CD14-positive monocyte (primary cell): Measurements from ENCODE around the gene CD151. TPM values are rescaled to one million over a fixed set of nuclear protein-coding genes. Genes with fewer than 3 reads are reported as not detected.

Source experiments
- DNase-seq, 3 donors: peaks; one replicate each; pipeline ENCODE4 v3.0.0-alpha.2; 2011 to 2022
- H2AFZ ChIP-seq: 2 replicates; pipeline ENCODE4 v1.6.0; 2012; ENCODE audit warnings: mild to moderate bottlenecking, low read depth, low read length, inconsistent platforms; ENCODE audit not compliant: insufficient read depth, poor library complexity, severe bottlenecking
- H3K27ac ChIP-seq, 2 donors: 1 replicate in 1 of 2; 2 replicates in 1 of 2; pipeline ENCODE4 v1.5.1; 2012 to 2013; ENCODE audit warnings: low read length in 2 of 2, control low read depth in 1 of 2, inconsistent platforms in 1 of 2, low read depth in 1 of 2, mild to moderate bottlenecking in 1 of 2
- H3K27me3 ChIP-seq, 2 donors: one replicate each; pipeline versions ENCODE4 v1.6.0 to v1.6.1; 2011 to 2013; ENCODE audit warnings: low read length in 2 of 2; ENCODE audit not compliant: control insufficient read depth in 2 of 2, insufficient read depth in 2 of 2
- H3K36me3 ChIP-seq, 2 donors: replicated peaks in 1 of 2; 1 replicate in 1 of 2; 2 replicates in 1 of 2; pipeline versions ENCODE4 v1.5.1 to v1.6.1; 2012 to 2013; ENCODE audit warnings: low read length in 2 of 2, control low read depth in 1 of 2, inconsistent platforms in 1 of 2, mild to moderate bottlenecking in 1 of 2; ENCODE audit not compliant: insufficient read depth in 2 of 2, control insufficient read depth in 1 of 2
- H3K4me1 ChIP-seq, 2 donors: 1 replicate in 1 of 2; 2 replicates in 1 of 2; pipeline versions ENCODE4 v1.5.1 to v1.6.1; 2012 to 2013; ENCODE audit warnings: low read length in 2 of 2, control low read depth in 1 of 2, inconsistent platforms in 1 of 2, mild to moderate bottlenecking in 1 of 2, moderate library complexity in 1 of 2; ENCODE audit not compliant: insufficient read depth in 2 of 2, control insufficient read depth in 1 of 2
- H3K4me2 ChIP-seq: replicated peaks from 2 replicates; pipeline ENCODE3; 2012; ENCODE audit warnings: low read length, moderate library complexity, mild to moderate bottlenecking; ENCODE audit not compliant: poor library complexity, severe bottlenecking; ENCODE audit errors: extremely low read depth
- H3K4me3 ChIP-seq, 3 experiments: fragments of 200-600 bp in 1 of 3; sonication (generic) in 1 of 3; replicated peaks in 1 of 3; 1 replicate in 2 of 3; 2 replicates in 1 of 3; pipeline ENCODE4 v1.5.1; 2011 to 2013; ENCODE audit warnings: low read length in 3 of 3, mild to moderate bottlenecking in 3 of 3, control low read depth in 2 of 3, low read depth in 2 of 3, inconsistent platforms in 1 of 3, moderate library complexity in 1 of 3
- H3K79me2 ChIP-seq: 2 replicates; pipeline ENCODE4 v1.6.0; 2012; ENCODE audit warnings: mild to moderate bottlenecking, control low read depth, inconsistent platforms, low read length, moderate library complexity; ENCODE audit not compliant: insufficient read depth
- H3K9ac ChIP-seq: 2 replicates; pipeline ENCODE4 v1.6.0; 2017; ENCODE audit warnings: low read length, mild to moderate bottlenecking; ENCODE audit not compliant: insufficient read depth, poor library complexity, severe bottlenecking
- H3K9me3 ChIP-seq, 2 donors: replicated peaks in 1 of 2; 1 replicate in 1 of 2; 2 replicates in 1 of 2; pipeline versions ENCODE4 v1.5.1 to v1.6.1; 2012 to 2013; ENCODE audit warnings: low read length in 2 of 2, control low read depth in 1 of 2; ENCODE audit not compliant: control insufficient read depth in 1 of 2, insufficient read depth in 1 of 2
- H4K20me1 ChIP-seq: 2 replicates; pipeline ENCODE4 v1.6.0; 2012; ENCODE audit warnings: mild to moderate bottlenecking, low read length, control low read depth, moderate library complexity; ENCODE audit not compliant: insufficient read depth
- H3K27ac Mint-ChIP-seq, 7 donors: one replicate each; pipeline ENCODE4 v1.8.0; 2020; ENCODE audit warnings: mild to moderate bottlenecking in 7 of 7, mixed read lengths in 7 of 7, moderate library complexity in 6 of 7, inconsistent platforms in 2 of 7
- H3K27me3 Mint-ChIP-seq, 3 donors: one replicate each; pipeline ENCODE4 v1.8.0; 2021 to 2022; ENCODE audit warnings: low read depth in 3 of 3, mild to moderate bottlenecking in 3 of 3, mixed read lengths in 3 of 3, moderate library complexity in 3 of 3, inconsistent platforms in 1 of 3
- H3K36me3 Mint-ChIP-seq, 2 donors: one replicate each; pipeline ENCODE4 v1.8.0; 2020; ENCODE audit warnings: mixed read lengths in 2 of 2, inconsistent platforms in 1 of 2, mild to moderate bottlenecking in 1 of 2
- H3K4me1 Mint-ChIP-seq: one replicate; pipeline ENCODE4 v1.8.0; 2020; ENCODE audit warnings: mild to moderate bottlenecking, mixed read lengths
- H3K4me3 Mint-ChIP-seq, 2 donors: one replicate each; pipeline ENCODE4 v1.8.0; 2020; ENCODE audit warnings: mild to moderate bottlenecking in 2 of 2, mixed read lengths in 2 of 2, moderate library complexity in 1 of 2
- H3K9me3 Mint-ChIP-seq, 7 donors: one replicate each; pipeline ENCODE4 v1.8.0; 2020 to 2022; ENCODE audit warnings: mixed read lengths in 7 of 7, mild to moderate bottlenecking in 6 of 7, moderate library complexity in 6 of 7, inconsistent platforms in 2 of 7
- CTCF ChIP-seq: fragments of 200-600 bp; IDR thresholded peaks from one replicate; pipeline ENCODE4 v1.8.0; 2022; ENCODE audit warnings: antibody characterized with exemption, mild to moderate bottlenecking
- WGBS: methylation state at CpG from one replicate; pipeline ENCODE4 v1.1.5; 2013; ENCODE audit warnings: missing lambda C conversion rate; ENCODE audit not compliant: insufficient coverage; 5-methylcytosine and 5-hydroxymethylcytosine counted together
- intact Hi-C, 2 donors: fragments of 100-400 bp; cut with micrococcal nuclease; formaldehyde crosslinking; loops; one replicate each; pipeline versions ENCODE4 v1.15.0 to v1.15.1; 2023
- polyA plus RNA-seq, 3 donors: library from polyadenylated mRNA; depleted of rRNA in 1 of 3; unstranded in 2 of 3; stranded (reverse) in 1 of 3; fragments of 300-500 nt in 2 of 3; fragments of >200 nt in 1 of 3; fragmentation: Illumina TruSeq in 2 of 3; gene quantifications; 1 replicate in 2 of 3; 2 replicates in 1 of 3; pipeline ENCODE4 v1.2.3, GENCODE V29; 2012 to 2021

Gene CD151
- polyA plus RNA-seq, 3 donors, result 18.1 to 200 (median 57.4) TPM

DNA sequence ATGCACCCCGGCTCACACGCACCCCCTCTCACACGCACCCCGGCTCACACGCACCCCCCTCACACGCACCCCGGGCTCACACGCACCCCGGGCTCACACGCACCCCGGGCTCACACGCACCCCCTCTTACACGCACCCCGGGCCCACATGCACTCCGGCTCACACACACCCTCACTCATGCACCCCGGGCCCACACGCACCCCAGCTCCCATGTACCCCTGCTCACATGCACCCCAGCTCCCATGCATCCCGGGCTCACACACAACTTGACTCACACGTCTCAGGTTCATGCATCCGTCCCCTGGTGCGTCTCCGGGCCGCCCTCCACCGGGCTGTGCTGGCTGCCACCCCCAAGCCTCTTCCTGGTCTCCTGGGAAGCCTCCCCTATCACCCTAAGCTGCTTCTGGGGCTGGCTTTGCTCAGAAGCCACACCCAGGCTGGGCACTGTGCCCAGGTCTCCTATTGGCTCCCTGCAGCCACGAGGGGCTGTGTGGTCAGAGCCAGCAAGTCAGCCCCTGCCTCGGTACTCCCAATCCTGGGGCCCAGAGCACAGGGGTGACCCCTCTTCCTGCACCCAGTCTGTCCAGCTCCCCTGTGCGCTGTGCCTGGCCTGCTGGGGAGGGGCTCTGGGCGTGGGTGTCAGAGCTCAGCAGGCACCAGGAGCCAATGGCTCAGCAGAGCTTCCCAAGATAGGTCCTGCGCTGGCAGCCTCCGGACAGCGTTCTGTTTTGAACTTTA, 26.8 kb downstream of the CD151 start:
- intact Hi-C loops, result no loop called here
- H3K4me3 ChIP-seq, result no peak overlapping the region
- H3K79me2 ChIP-seq, result no peaks in the 10 kb centered on the region
- Mint-ChIP-seq H3K4me3 (no peak overlapping the region), H3K36me3 (no peaks in the 10 kb centered on the region), H3K4me1 (peaks cover 8% of the 10 kb centered on the region), H3K9me3 (peaks cover 0 to 2% (median 0%) of the 10 kb centered on the region in 7 donors), H3K27me3 (peaks cover 0 to 5% (median 2%) of the 10 kb centered on the region in 3 donors), H3K27ac (no peak overlapping the region)
- no peaks in the 10 kb centered on the region for H3K4me1 ChIP-seq
- H3K36me3 ChIP-seq, result peaks cover 0 to 3% of the 10 kb centered on the region in 2 donors
- DNase-seq, result no peak
- no peak for TF ChIP-seq CTCF
- H2AFZ ChIP-seq, result no peak overlapping the region
- H3K4me2 ChIP-seq, result no peak overlapping the region
- no peak overlapping the region for H3K27ac ChIP-seq
- H3K9me3 ChIP-seq, result no peaks in the 10 kb centered on the region
- no peak overlapping the region for H3K9ac ChIP-seq
- peaks cover 56% of the 10 kb centered on the region for H4K20me1 ChIP-seq
- WGBS, result 74% methylated on average over 13 of the region's 31 CpGs
- H3K27me3 ChIP-seq, result no peaks in the 10 kb centered on the region

- H3K36me3 ChIP-seq, result peaks cover under 1 to 3% of the 10 kb centered on the region in 2 donors
- Mint-ChIP-seq H3K4me1 (peaks cover 8% of the 10 kb centered on the region), H3K4me3 (no peak overlapping the region), H3K9me3 (peaks cover 0 to 2% (median 0%) of the 10 kb centered on the region in 7 donors), H3K36me3 (peaks cover 0 to under 1% of the 10 kb centered on the region in 2 donors), H3K27ac (no peak overlapping the region), H3K27me3 (peaks cover 0 to 5% (median 2%) of the 10 kb centered on the region in 3 donors)
- H3K79me2 ChIP-seq, result no peaks in the 10 kb centered on the region
- DNase-seq, result no peak
- H3K27ac ChIP-seq, result no peak overlapping the region
- H3K9ac ChIP-seq, result no peak overlapping the region
- H2AFZ ChIP-seq, result no peak overlapping the region
- H3K27me3 ChIP-seq, result no peaks in the 10 kb centered on the region
- 85% methylated on average over 16 of the region's 21 CpGs for WGBS
- no peak overlapping the region for H3K4me3 ChIP-seq
- no peak for TF ChIP-seq CTCF
- no peaks in the 10 kb centered on the region for H3K4me1 ChIP-seq
- H4K20me1 ChIP-seq, result peaks cover 47% of the 10 kb centered on the region
- no peaks in the 10 kb centered on the region for H3K9me3 ChIP-seq
- intact Hi-C loops, result no loop called here
- no peak overlapping the region for H3K4me2 ChIP-seq
Measured at GRCh38 chr11:860234-861104, 27.7 kb downstream of the CD151 start.
